HL-60/S4 treated with retinoic acid at 250 ng/mL for 4 days and 3 days (cell line): ENCODE results near the gene CLK1.
"Not testable (repeated sequence)": the region's sequence is repeated elsewhere in the genome, so short reads cannot be mapped to it uniquely, and the experiment has no call there.

Experiments used
- in situ Hi-C: fragments of 300-500 bp; cut with MboI; formaldehyde crosslinking; loops from 2 replicates; pipeline ENCODE4 v1.7.0; 2022; ENCODE audit warnings: low sequenced_read_pairs

Gene CLK1

DNA sequence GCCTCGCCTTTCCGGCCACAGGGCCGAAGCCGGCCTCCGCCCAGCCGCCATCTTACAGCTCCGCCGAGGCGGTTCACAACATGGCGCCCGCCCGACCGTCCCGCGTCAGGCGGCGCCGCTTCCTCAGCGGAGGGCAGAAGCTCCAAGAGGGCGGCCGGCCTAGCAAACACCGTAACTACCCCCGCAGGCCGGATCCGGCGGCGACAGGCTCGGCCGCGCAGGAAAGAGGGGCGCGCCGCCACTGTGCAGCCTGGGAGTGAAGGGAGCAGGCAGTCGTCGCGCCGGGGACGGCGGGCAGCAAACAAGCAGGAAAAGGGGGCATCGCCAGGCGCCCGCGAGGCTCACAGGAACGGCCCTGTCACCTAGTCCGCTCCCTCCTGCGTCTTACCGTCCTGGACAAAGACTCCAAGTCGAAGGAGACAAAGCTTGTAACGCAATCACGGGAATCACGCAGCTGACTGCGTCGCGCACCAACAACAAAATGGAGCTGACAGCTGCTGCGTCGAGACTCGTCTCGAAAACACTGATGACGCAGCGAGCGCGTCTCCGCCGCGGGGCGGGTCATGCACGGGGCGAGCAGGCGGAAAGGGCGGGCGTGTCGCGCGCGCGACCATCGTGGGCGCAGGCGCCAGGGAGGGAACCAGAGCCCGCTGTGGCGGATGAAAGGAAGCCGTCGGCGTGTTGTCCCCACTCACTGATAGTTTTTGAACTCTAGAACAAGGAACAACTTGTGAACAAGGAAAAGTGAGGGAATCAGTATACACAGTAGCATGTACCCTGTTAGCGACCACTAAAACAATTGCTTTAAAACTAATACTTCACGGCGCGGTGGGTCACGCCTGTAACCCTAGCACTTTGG, at the start of gene CLK1:
CLK1 (minus strand) TSS at position 483 of the 859 bp plus-strand sequence. CDS start 2,796 bp downstream, outside the sequence.
- in situ Hi-C loops = no loop called here

GRCh38 chr2:200913654-200914053, 49.2 kb upstream of the CLK1 start:
- in situ Hi-C loops = no loop called here

- in situ Hi-C loops = loop anchor here (10.0 kb wide), 1 partner anchor 255 kb away; no protein-coding TSS in a partner anchor
Observed at GRCh38 chr2:200909958-200910357, 45.5 kb upstream of the CLK1 start.

GRCh38 chr2:200905618-200906296, 41.3 kb upstream of the CLK1 start:
- in situ Hi-C loops = loop anchor here (10.0 kb wide), 1 partner anchor 259 kb away; no protein-coding TSS in a partner anchor

DNA sequence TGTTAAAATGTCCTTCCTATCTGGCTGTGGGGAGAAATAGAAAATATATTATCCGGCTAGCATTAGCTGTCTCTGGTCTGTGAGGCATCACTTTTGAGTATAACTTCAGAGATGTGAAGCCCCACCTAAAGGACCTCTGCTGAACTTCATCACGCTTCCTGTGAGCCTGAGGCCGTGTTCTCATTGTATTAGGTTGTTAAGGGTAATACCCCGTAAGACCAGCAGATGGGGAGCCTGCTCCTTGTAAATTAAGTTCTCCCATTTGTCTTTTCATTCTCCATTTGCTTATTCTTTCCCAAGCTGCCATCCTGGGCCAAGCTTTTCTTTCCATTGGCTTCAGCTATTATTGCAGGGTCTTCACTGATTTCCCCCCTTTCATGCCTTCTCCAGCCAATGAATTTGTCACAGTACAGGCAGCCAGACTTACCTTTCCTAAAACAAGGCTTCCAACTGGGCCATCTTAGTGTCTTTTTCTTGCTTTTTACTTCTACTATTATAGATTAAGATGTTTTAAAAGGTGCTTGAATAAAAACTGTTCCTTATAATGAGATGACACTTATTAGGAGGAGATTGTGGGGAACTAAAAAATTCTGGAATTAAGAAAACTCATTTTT, 37.1 kb upstream of the CLK1 start:
- in situ Hi-C loops = loop anchor here (10.0 kb wide), 1 partner anchor 263 kb away; no protein-coding TSS in a partner anchor

GRCh38 chr2:200899482-200899881, 35.0 kb upstream of the CLK1 start:
- in situ Hi-C loops = no loop called here

DNA sequence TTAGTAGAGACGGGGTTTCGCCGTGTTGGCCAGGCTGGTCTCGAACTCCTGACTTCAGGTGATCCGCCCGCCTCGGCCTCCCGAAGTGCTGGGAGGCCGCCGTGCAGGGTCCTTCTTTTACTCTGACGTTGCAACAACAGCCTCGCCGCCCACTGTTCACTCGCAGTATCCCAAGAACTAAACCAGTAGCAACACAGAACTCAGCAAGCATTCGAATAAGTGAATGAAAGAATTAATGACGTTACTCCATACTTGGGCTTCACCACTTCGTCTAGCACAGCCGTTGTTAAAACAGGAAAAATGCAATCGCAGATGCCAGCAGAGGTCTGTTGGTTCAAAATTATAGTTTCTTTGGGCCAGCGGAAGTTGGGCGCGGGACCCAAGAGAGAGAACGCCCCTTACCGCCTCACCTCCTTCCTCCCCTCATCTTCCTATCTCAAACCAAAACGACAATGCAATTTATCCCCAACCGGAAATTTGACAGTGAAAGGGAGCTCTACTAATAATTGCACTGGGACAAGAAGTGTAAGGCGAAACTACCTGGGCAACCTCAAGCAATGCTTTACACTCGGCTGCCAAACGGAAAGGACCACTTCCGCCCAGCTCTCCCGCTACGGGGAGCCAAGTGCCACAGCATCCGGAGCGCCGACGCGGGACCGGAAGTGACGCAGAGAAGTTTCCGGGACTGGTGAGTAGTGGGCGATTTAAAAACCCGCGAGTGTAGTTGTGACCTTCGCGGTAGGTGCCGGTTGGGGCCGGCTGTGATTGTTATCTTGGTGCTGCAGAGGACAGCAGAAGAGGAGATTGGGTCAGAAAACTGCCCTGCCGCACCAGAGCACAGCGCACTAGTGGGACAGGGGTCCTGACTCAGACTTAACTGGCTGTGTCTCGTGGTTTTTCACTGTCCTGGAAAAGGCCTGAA, 24.5 kb upstream of the CLK1 start, which contains the start of the genes NIF3L1 and PPIL3:
NIF3L1 (plus strand) TSS at position 668 of the 922 bp plus-strand sequence. CDS start 2,573 bp downstream, outside the sequence.
PPIL3 (minus strand) TSS at position 374 of the 922 bp plus-strand sequence. CDS start 1,462 bp downstream, outside the sequence.
- in situ Hi-C loops = no loop called here

DNA sequence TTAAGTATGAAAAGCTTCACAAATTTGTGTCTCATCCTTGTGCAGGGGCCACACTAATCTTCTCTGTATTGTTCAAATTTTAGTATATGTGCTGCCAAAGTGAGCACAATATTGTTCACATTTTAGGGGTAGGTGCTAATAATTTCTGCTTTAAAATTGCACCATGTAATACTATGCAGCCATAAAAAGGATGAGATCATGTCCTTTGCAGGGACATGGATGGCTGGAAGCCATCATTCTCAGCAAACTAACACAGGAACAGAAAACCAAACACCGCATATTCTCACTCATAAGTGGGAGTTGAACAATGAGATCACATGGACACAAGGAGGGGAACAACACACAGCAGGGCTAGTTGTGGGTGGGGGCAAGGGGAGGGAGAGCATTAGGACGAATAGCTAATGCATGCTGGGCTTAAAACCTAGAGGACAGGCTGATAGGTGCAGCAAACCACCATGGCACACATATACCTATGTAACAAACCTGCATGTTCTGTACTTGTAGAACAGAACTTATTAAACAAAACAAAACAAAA, 17.3 kb upstream of the CLK1 start:
- in situ Hi-C loops = not testable (repeated sequence)

- in situ Hi-C loops = no loop called here
Observed at GRCh38 chr2:200878289-200878880, 13.9 kb upstream of the CLK1 start.

GRCh38 chr2:200877443-200877842, 13.0 kb upstream of the CLK1 start:
- in situ Hi-C loops = no loop called here

GRCh38 chr2:200873560-200873959, 9.1 kb upstream of the CLK1 start:
- in situ Hi-C loops = no loop called here

GRCh38 chr2:200871151-200871550, 6.7 kb upstream of the CLK1 start:
- in situ Hi-C loops = no loop called here

GRCh38 chr2:200869014-200869413, 4.6 kb upstream of the CLK1 start:
- in situ Hi-C loops = no loop called here

- in situ Hi-C loops = no loop called here
Observed at GRCh38 chr2:200863782-200864175, 679 bp downstream of the CLK1 start.

- in situ Hi-C loops = no loop called here
Observed at GRCh38 chr2:200862532-200863000, 1.9 kb downstream of the CLK1 start.

DNA sequence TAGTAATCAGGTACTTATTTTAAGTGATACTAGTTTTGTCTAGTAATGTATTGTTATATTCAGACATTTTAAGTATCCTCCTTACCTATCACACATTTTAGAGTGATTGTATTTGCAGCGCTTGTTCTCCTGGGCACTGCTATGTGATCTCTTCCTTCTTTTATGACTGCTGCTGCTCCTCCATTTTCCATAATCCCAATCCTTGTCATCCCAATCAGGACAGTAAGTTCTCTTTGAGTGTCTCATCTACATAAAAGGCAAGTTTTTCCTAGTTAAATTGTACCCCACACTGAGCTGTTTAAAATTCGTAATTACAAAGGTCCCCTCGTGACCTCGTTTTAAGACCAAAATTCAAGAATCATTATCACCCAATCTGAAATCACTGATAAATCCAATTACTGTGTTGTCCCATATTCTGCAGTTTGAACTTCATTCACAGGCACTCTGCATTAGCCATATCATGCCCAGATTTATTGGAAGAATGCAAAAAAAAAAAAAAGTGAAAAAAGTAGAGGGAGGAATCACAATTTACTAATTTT, 2.8 kb downstream of the CLK1 start:
- in situ Hi-C loops = no loop called here

- in situ Hi-C loops = no loop called here
Observed at GRCh38 chr2:200860092-200860795, 4.2 kb downstream of the CLK1 start.

- in situ Hi-C loops = no loop called here
Observed at GRCh38 chr2:200856806-200857205, 7.7 kb downstream of the CLK1 start.
